Caco-2 (cell line): ENCODE data around the gene BMP6. TPM values are rescaled to one million over a fixed set of nuclear protein-coding genes. Genes with fewer than 3 reads are reported as not detected.

ENCODE experiments used
- BruUV-seq: library from RNA; stranded (reverse); fragments of 400-500 nt; replicated peaks from 2 replicates; lab custom pipeline; 2021; lab: Mats Ljungman, UMichigan
- CTCF ChIA-PET: fragments of 300-600 bp; sonication (Branson Sonifier 250); formaldehyde crosslinking; loops from one replicate; lab custom pipeline; 2022; ENCODE audit warnings: antibody characterized with exemption; lab: Charles Lee
- POLR2A ChIA-PET: fragments of 300-600 bp; sonication (Branson Sonifier 250); formaldehyde crosslinking; loops from one replicate; lab custom pipeline; 2022; ENCODE audit warnings: antibody characterized with exemption; lab: Charles Lee
- DNase-seq, 2 experiments: peaks; one replicate each; pipeline versions ENCODE4 v3.0.0 to v3.0.0-alpha.2; 2020 to 2022
- H3K27me3 ChIP-seq: replicated peaks from 2 replicates; pipeline ENCODE4 v1.6.0; 2011; ENCODE audit warnings: low read length; ENCODE audit not compliant: control insufficient read depth, insufficient read depth
- H3K36me3 ChIP-seq: 2 replicates; pipeline ENCODE4 v1.5.1; 2011; ENCODE audit warnings: low read length; ENCODE audit not compliant: control insufficient read depth, insufficient read depth
- H3K4me1 ChIP-seq: fragments of 250-450 bp; sonication (Bioruptor Pico); 2 replicates; pipeline ENCODE4 v1.5.1; 2020; ENCODE audit warnings: mild to moderate bottlenecking
- H3K4me3 ChIP-seq: 2 replicates; pipeline ENCODE4 v1.5.1; 2011; ENCODE audit warnings: low read depth, mild to moderate bottlenecking, control low read depth, low read length
- H3K9me3 ChIP-seq: fragments of 250-450 bp; sonication (Bioruptor Pico); 2 replicates; pipeline ENCODE4 v1.5.1; 2020; ENCODE audit warnings: mild to moderate bottlenecking, moderate library complexity
- H3K27ac Mint-ChIP-seq: one replicate; pipeline ENCODE4 v1.8.0; 2022; ENCODE audit warnings: mixed read lengths; ENCODE audit not compliant: unreplicated experiment
- H3K27me3 Mint-ChIP-seq: one replicate; pipeline ENCODE4 v1.8.0; 2022; ENCODE audit warnings: mixed read lengths; ENCODE audit not compliant: insufficient read depth, unreplicated experiment
- H3K36me3 Mint-ChIP-seq: one replicate; pipeline ENCODE4 v1.8.0; 2022; ENCODE audit warnings: mild to moderate bottlenecking, mixed read lengths; ENCODE audit not compliant: insufficient read depth, unreplicated experiment
- H3K4me1 Mint-ChIP-seq: one replicate; pipeline ENCODE4 v1.8.0; 2022; ENCODE audit warnings: low read depth, mixed read lengths; ENCODE audit not compliant: unreplicated experiment
- H3K4me3 Mint-ChIP-seq: one replicate; pipeline ENCODE4 v1.8.0; 2022; ENCODE audit warnings: mild to moderate bottlenecking, moderate library complexity, mixed read lengths; ENCODE audit not compliant: unreplicated experiment
- H3K9me3 Mint-ChIP-seq: one replicate; pipeline ENCODE4 v1.8.0; 2022; ENCODE audit warnings: mixed read lengths; ENCODE audit not compliant: unreplicated experiment
- intact Hi-C: fragments of 100-400 bp; cut with micrococcal nuclease; formaldehyde crosslinking; loops from one replicate; pipeline ENCODE4 v1.10.0; 2022; ENCODE audit not compliant: unreplicated experiment
- total RNA-seq: library from RNA; stranded (reverse); gene quantifications from 2 replicates; pipeline ENCODE4 v1.2.3, GENCODE V29; 2022
- TF ChIP-seq, protein P1 (sequence below), 2 experiments: fragments of 200-600 bp in 1 of 2; IDR thresholded peaks; 1 replicate in 1 of 2; 2 replicates in 1 of 2; pipeline versions ENCODE4 v1.5.1 to v1.8.0; 2011 to 2022; ENCODE audit warnings: antibody characterized with exemption in 1 of 2, control low read depth in 1 of 2, inconsistent platforms in 1 of 2, low read depth in 1 of 2, low read length in 1 of 2, mild to moderate bottlenecking in 1 of 2, moderate library complexity in 1 of 2; ENCODE audit not compliant: insufficient read depth in 1 of 2, severe bottlenecking in 1 of 2, unreplicated experiment in 1 of 2

Gene BMP6
- total RNA-seq, 1 experiment from 2014 or later, result 0.61 TPM

DNA sequence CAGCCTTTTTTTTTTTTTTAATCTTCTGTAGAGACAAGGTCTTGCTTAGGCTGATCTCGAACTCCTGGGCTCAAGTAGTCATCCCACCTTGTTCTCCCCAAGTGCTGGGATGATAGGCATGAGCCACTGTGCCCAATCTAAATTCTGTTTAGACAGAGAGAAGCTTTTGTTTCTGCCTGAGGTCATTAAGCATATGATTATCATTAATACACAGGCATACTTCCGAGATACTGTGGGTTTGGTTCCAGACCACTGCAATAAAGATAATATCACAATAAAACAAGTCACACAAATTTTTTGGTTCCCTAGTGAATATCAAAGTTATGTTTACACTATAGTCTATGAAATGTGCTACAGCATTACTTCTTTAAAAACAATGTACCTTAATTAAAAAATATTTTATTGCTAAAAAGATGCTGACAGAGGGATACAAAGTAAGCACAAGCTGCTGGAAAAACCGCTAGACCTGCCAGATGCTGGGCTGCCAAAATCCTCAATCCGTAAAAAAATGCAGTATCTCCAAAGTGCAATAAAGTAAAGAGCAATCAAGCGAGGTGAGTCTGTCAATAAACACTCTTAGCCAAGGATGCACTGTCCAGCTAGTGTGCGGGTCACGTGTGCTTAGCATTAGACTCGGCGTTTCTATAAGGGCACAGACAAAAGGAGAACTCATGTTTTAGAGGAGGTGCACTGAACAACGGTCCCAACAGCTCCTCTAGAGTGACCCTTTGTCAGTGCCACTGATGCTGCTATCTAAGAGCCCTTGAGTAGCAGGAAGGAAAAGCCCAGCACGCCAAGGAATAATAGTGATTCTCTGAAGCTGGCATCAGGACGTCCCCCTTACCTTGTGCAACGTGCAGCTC lies 168.6 kb downstream of the BMP6 start:
- Histone ChIP-seq H3K4me1 (peaks cover 3% of the 10 kb centered on the region; the same call in 1 of the 2 replicates), H3K27me3 (no peaks in the 10 kb centered on the region), H3K9me3 (no peaks in the 10 kb centered on the region), H3K36me3 (no peaks in the 10 kb centered on the region), H3K4me3 (no peak overlapping the region)
- no peak for DNase-seq
- ChIA-PET POLR2A (no interaction called here), CTCF (no interaction called here)
- no TSS peak for BruUV-seq
- Mint-ChIP-seq H3K27me3 (no peaks in the 10 kb centered on the region), H3K4me3 (no peak overlapping the region), H3K9me3 (no peaks in the 10 kb centered on the region), H3K36me3 (peaks cover 72% of the 10 kb centered on the region), H3K4me1 (no peaks in the 10 kb centered on the region), H3K27ac (no peak overlapping the region)
- intact Hi-C loops, result no loop called here
- TF ChIP-seq, protein P1, sequence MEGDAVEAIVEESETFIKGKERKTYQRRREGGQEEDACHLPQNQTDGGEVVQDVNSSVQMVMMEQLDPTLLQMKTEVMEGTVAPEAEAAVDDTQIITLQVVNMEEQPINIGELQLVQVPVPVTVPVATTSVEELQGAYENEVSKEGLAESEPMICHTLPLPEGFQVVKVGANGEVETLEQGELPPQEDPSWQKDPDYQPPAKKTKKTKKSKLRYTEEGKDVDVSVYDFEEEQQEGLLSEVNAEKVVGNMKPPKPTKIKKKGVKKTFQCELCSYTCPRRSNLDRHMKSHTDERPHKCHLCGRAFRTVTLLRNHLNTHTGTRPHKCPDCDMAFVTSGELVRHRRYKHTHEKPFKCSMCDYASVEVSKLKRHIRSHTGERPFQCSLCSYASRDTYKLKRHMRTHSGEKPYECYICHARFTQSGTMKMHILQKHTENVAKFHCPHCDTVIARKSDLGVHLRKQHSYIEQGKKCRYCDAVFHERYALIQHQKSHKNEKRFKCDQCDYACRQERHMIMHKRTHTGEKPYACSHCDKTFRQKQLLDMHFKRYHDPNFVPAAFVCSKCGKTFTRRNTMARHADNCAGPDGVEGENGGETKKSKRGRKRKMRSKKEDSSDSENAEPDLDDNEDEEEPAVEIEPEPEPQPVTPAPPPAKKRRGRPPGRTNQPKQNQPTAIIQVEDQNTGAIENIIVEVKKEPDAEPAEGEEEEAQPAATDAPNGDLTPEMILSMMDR (IDR thresholded peaks at IDR 0.05; ENCODE audit: insufficient read depth in 1 of 2, low read depth in 1 of 2, low read length in 1 of 2, severe bottlenecking in 1 of 2, unreplicated experiment in 1 of 2), result no peak

DNA sequence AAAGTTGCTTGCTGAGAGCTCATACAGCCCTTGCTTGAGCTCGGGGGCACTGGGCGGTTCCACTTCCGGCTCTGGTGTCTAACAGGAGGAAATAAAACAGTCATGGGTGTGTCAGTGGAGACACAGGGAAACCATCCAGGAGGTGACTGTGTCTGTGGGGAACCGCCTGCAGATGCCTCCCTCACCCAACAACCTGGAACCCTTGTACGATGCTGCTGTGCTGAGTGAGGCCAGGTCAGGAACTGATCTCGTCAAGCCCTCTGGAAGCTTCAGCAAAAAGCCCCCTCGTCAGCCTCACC lies 169.2 kb downstream of the BMP6 start:
- no peaks in the 10 kb centered on the region for H3K36me3 ChIP-seq
- TF ChIP-seq, protein P1 (IDR thresholded peaks at IDR 0.05; ENCODE audit: insufficient read depth in 1 of 2, low read depth in 1 of 2, low read length in 1 of 2, severe bottlenecking in 1 of 2, unreplicated experiment in 1 of 2), result no peak
- CTCF ChIA-PET, result no interaction called here
- BruUV-seq, result no TSS peak
- H3K4me1 Mint-ChIP-seq, result no peaks in the 10 kb centered on the region
- intact Hi-C loops, result no loop called here
- H3K4me3 ChIP-seq, result no peak overlapping the region
- no peak for DNase-seq
- H3K9me3 Mint-ChIP-seq, result no peaks in the 10 kb centered on the region
- H3K9me3 ChIP-seq, result no peaks in the 10 kb centered on the region
- peaks cover 9% of the 10 kb centered on the region for H3K4me1 ChIP-seq
- no peaks in the 10 kb centered on the region for H3K27me3 Mint-ChIP-seq
- H3K36me3 Mint-ChIP-seq, result peaks cover 71% of the 10 kb centered on the region
- no peak overlapping the region for H3K27ac Mint-ChIP-seq
- no peaks in the 10 kb centered on the region for H3K27me3 ChIP-seq
- POLR2A ChIA-PET, result no interaction called here
- no peak overlapping the region for H3K4me3 Mint-ChIP-seq

DNA sequence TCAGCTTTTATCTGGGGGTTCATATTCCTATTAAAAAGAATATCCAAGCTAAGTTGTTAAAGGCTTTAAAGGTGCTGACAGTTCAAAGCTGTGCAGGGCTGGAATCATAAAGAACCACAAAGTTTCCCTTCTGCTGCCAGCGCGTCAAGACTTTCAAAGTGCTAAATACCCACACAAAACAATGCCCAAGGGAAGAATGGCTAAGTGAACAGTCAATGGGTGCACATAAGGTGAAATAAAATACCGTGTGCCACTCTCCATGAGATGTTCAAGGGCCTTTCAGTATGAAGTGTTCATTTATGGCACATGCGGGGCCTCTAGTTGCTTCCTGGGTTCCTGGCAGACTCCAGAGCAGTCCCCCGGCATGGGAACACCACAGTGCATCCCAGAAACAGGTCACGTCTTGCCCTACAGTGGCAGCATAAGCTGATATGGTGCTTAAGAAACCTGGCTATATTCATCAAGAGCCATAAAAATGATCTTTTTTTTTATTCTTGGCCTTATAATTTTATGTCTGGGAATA lies 170.6 kb downstream of the BMP6 start:
- POLR2A ChIA-PET, result no interaction called here
- intact Hi-C loops, result no loop called here

More for the DNA sequence above, 170.6 kb downstream of the BMP6 start:
- no peak overlapping the region for H3K4me3 Mint-ChIP-seq
- Histone ChIP-seq H3K9me3 (no peaks in the 10 kb centered on the region), H3K36me3 (no peaks in the 10 kb centered on the region), H3K4me3 (no peak overlapping the region), H3K4me1 (peaks cover 10% of the 10 kb centered on the region), H3K27me3 (no peaks in the 10 kb centered on the region)
- TF ChIP-seq, protein P1 (IDR thresholded peaks at IDR 0.05; ENCODE audit: insufficient read depth in 1 of 2, low read depth in 1 of 2, low read length in 1 of 2, severe bottlenecking in 1 of 2, unreplicated experiment in 1 of 2), result no peak
- H3K27me3 Mint-ChIP-seq, result no peaks in the 10 kb centered on the region
- BruUV-seq, result no TSS peak
- H3K9me3 Mint-ChIP-seq, result no peaks in the 10 kb centered on the region
- no peak overlapping the region for H3K27ac Mint-ChIP-seq
- no peaks in the 10 kb centered on the region for H3K4me1 Mint-ChIP-seq
- DNase-seq, result no peak
- H3K36me3 Mint-ChIP-seq, result peaks cover 74% of the 10 kb centered on the region
- CTCF ChIA-PET, result no interaction called here
